HG03175 (cell line): ENCODE results near the gene ZNF221.

Source experiments
- ATAC-seq: cut with Tn5 transposase; IDR thresholded peaks from one replicate; pipeline ENCODE4 v1.9.1; 2021; ENCODE audit warnings: mild to moderate bottlenecking, moderate library complexity; ENCODE audit not compliant: unreplicated experiment

ZNF221 gene

DNA sequence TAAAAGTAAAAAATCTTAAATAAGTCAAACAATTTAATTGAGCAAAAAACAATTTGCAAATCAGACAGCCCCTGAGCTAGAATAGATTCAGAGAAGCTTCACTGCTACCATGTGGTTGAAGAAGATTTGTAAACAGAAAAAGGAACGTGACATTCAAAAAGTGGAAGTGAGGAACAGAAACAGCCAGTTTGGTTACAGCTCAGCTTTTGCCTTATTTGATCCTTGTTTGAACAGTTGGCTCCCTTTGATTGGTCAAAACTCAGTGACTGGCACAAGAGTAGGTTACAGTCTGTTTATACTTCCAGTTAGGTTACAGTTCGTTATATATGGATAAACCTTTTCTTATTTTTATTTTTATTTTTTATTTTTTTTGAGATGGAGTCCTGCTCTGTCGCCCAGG, 5.8 kb downstream of the ZNF221 start:
- ATAC-seq: no peak

GRCh38 chr19:43957891-43958290, 6.9 kb downstream of the ZNF221 start:
- no peak for ATAC-seq

GRCh38 chr19:43960411-43960810, 9.4 kb downstream of the ZNF221 start:
- no peak for ATAC-seq

- ATAC-seq: no peak
Measured at GRCh38 chr19:43966079-43966694, 15.2 kb downstream of the ZNF221 start.

DNA sequence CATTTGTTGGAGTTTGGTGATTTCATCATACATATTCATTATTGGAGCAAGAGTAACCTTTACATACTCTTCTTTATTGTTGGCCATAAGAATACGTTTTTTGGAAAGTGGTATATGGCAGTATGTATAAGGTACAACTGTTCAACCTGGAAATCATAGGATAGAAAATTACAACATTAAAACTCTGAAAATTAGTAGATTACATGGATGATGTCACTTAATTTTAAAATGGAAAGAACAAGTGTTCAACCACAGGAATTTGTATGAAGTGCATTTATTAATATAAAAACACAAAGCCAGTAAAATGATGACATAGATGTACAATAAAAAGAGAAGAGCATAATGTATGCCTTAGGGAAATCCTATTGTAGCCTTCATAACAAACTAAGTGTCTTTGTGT, 25.7 kb downstream of the ZNF221 start:
- ATAC-seq: no peak

- ATAC-seq: peak; percentile 12
Measured at GRCh38 chr19:43983544-43983911, 32.5 kb downstream of the ZNF221 start.

GRCh38 chr19:43983912-43984686, 33.1 kb downstream of the ZNF221 start, which contains the start of gene ZNF155:
Gene ZNF155 (plus strand): TSS chr19:43984188. CDS start chr19:43988544, 4,356 bp downstream.
- peak; percentile 75 for ATAC-seq

DNA sequence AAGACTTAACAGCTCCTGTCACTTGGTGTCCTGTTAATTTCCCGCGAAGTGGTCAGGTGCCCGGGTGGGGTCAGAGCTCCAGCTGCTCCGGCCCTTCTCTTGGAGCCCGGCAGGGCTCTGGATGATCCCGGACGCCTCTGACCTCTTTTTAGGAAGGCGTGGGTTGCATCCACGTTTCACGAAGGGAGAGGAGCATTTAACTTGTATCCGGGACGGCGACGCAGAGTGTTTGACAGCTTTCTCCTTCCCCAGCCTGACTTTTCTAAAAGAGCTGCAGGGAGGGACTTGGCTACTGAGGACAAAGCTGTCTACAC, 33.6 kb downstream of the ZNF221 start:
- no peak for ATAC-seq

DNA sequence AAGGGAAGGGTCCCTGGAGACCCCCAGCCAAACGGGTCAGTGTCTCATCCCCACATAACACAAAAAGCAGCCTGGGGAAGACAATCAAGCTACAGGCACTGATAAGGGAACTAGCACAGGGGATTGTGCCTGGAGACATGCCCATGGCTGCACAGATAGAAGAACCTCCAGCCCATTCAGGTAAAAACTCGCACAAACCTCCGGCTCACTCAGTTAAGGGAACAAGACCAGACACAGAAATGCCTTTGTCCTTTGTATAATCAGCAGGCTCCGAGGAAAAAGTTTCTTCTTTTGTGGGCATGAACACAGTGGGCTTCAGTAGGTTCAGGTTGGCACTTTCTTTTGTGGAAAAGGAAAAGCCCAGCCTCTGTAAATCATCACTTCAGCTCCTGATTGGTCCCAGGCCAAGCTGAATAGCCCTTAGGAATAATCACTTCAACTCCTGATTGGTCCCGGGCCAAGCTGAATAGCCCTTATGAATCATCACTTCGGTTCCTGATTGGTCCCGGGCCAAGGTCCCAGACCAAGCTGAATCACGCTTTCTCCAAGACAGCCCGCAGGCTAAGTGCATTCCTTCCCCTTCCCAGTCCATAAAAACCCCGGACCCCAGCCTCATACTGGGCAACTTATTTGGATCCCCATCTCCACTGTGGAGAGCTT, 46.7 kb downstream of the ZNF221 start:
- no peak for ATAC-seq

DNA sequence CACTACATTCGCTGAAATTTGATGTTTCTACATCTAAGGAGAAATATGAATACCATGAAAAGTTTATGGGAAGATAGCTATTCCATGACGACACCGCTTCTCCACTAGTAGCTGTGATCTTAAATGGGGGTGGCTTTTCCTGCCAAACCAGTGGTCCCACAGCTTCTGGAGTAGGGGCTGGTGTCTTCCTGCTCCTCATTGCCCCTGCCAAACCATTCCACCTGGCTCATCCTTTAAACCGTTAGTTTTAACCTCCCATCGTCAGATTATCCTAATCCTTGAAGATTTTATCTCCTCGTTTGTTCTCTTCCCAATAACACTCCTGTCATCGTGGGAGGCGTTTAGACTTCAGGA, 51.2 kb downstream of the ZNF221 start:
- ATAC-seq: no peak

- peak; percentile 93 for ATAC-seq
Measured at GRCh38 chr19:44002566-44003460, 51.8 kb downstream of the ZNF221 start, which contains the start of gene ZNF230. Gene ZNF230 (plus strand): TSS chr19:44002957. CDS start chr19:44007079, 4,122 bp downstream.

DNA sequence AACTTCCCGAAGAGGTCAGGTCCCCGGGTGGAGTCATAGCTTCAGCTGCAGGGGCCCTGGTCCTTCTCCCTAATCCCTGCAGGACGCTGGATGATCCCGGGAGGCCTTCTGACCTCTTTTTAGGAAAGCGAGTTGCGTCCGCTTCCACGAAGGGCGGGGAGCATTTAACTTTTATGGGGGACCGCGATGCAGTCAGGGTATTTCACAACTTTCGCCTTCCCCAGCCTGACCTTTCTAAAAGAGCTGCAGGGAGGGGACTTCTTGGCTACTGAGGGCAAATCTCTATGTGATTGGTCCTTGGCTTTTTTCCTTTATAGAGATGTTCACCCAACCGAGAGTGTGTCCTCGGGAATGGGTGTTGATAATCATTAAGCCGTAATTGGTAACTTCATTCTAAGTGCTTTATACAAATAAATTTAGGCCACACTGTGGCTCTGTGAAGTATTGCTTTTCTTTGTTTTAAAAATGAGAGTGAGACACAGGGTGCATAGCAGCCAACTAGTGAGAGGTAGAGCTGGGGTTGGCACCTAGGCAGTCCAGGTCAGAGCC, 52.5 kb downstream of the ZNF221 start:
- ATAC-seq: peak; percentile 33

- ATAC-seq: no peak
Measured at GRCh38 chr19:44005973-44006372, 54.9 kb downstream of the ZNF221 start.

GRCh38 chr19:44007473-44007872, 56.4 kb downstream of the ZNF221 start:
- no peak for ATAC-seq

DNA sequence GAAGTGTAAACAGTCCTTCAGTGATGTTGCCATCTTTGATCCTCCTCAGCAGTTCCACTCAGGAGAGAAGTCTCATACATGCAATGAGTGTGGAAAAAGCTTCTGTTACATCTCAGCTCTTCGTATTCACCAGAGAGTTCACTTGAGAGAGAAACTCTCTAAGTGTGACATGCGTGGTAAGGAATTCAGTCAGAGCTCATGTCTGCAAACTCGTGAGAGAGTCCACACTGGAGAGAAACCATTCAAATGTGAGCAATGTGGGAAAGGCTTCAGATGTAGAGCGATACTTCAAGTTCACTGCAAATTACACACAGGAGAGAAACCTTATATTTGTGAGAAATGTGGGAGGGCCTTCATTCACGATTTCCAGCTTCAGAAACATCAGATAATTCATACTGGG, 59.4 kb downstream of the ZNF221 start:
- ATAC-seq: no peak
